A673 (cell line): Measurements from ENCODE around the gene KAZN.

ENCODE experiments used
- CTCF ChIP-seq: fragments of 300-800, 200-600 bp; sonication (generic); conservative IDR thresholded peaks from 2 replicates; pipeline ENCODE4 v1.5.1; 2017; ENCODE audit warnings: low read depth, mild to moderate bottlenecking, antibody characterized with exemption, low read length, moderate library complexity, mixed read lengths
- EZH2 ChIP-seq: fragments of 200-600 bp; sonication (generic); IDR thresholded peaks from 2 replicates; pipeline ENCODE4 v1.6.1; 2017; ENCODE audit warnings: borderline replicate concordance, low read depth, mild to moderate bottlenecking, mixed read lengths, antibody characterized with exemption, low read length; ENCODE audit not compliant: poor library complexity, severe bottlenecking

- TF ChIP-seq CTCF (no peak), EZH2 (no peak)
Observed at GRCh38 chr1:14842891-14843290, 244.4 kb downstream of the KAZN start.
